ENCODE data around the gene MAPK1.
"Not testable (repeated sequence)": the region's sequence is repeated elsewhere in the genome, so short reads cannot be mapped to it uniquely, and the experiment has no call there.

Gene MAPK1

DNA sequence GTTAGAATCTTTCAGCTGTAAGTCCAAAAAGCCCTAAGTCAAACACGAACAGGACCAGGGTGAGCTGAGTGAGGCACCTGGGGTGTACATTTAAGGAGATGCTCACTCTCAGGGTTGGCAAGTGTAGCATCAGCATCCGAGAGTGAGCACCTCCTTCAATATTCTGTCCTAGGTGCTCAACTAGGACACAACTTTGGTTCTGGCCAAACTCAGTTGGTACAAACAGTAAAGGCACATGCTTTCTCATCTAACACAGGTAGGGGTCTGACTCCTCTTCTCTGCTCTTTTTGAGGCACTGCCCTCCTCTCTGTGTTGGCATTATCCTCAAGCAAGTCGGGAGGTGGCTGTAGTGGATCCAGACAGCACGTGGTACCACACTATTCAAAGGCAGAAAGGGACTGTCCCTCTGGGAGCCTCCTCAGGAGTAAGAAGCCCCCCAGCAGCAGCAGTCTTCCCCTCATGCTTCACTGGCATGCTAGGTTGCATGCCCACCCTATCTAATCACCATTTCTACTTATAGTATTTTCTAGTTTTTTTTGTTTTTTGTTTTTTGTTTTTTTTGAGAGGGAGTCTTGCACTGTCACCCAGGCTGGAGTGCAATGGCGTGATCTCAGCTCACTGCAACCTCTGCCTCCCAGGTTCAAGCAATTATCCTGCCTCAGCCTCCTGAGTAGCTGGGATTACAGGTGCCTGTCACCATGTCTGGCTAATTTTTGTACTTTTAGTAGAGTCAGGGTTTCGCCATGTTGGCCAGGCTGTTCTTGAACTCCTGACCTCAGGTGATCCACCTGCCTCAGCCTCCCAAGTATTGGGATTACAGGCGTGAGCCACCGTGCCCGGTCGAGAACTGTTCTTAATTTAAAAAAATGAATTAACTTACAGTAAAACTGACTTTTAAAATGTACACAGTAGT lies 14.7 kb upstream of the MAPK1 start:
- TF ChIP-seq, protein P1, sequence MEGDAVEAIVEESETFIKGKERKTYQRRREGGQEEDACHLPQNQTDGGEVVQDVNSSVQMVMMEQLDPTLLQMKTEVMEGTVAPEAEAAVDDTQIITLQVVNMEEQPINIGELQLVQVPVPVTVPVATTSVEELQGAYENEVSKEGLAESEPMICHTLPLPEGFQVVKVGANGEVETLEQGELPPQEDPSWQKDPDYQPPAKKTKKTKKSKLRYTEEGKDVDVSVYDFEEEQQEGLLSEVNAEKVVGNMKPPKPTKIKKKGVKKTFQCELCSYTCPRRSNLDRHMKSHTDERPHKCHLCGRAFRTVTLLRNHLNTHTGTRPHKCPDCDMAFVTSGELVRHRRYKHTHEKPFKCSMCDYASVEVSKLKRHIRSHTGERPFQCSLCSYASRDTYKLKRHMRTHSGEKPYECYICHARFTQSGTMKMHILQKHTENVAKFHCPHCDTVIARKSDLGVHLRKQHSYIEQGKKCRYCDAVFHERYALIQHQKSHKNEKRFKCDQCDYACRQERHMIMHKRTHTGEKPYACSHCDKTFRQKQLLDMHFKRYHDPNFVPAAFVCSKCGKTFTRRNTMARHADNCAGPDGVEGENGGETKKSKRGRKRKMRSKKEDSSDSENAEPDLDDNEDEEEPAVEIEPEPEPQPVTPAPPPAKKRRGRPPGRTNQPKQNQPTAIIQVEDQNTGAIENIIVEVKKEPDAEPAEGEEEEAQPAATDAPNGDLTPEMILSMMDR (IDR thresholded peaks at IDR 0.05; ENCODE audit: insufficient read depth, low read length, missing control alignments) = no peak
- ChIA-PET CTCF (no interaction called here), POLR2A (no interaction called here)
- H3K4me3 ChIP-seq (ENCODE audit: low read depth, low read length) = no peak overlapping the region
- DNase-seq (ENCODE audit: low read depth, low spot score) = no peak

DNA sequence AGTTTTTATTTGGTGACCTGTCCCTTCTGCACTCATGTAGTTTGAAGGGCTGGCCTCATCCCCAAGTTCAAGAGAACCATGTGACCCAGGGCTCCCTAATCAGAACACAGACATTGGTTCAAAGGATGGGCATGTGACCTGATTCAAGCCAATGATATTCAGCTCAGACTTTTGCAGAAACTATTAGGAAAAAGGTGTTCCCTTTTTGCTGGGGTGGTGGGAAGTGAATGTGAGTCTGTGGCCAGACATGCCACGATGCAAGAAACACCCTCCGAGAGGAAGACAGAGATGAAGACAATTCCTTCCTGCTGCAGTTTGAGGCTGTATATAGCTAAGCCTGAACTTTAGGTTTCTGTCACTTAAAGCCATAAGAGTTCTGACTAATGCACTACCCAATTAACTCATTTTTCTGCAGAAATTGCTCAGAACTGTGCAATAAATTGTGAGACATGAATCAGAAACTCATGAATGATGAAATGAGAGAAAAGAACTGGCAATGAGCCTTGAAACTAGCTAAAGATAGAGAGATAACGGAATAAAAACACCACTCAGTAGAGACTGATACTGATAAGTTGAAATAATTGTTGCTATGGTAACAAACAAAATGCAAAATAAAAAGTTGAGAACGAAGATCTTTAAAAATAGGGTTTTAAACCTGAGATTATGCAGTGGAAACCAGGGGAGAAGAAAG lies 9.2 kb upstream of the MAPK1 start:
- POLR2A ChIA-PET = interaction anchor here (1.0 to 1.3 kb wide), 2 partner anchors 9 to 141 kb away, joined by 3 to 5 read pairs; partner anchors contain the start of genes MAPK1 and YPEL1
- peak; percentile 40 for DNase-seq (ENCODE audit: low read depth, low spot score)
- no peak overlapping the region for H3K4me3 ChIP-seq (ENCODE audit: low read depth, low read length)
- CTCF ChIA-PET = no interaction called here
- TF ChIP-seq, protein P1 (IDR thresholded peaks at IDR 0.05; ENCODE audit: insufficient read depth, low read length, missing control alignments) = no peak

DNA sequence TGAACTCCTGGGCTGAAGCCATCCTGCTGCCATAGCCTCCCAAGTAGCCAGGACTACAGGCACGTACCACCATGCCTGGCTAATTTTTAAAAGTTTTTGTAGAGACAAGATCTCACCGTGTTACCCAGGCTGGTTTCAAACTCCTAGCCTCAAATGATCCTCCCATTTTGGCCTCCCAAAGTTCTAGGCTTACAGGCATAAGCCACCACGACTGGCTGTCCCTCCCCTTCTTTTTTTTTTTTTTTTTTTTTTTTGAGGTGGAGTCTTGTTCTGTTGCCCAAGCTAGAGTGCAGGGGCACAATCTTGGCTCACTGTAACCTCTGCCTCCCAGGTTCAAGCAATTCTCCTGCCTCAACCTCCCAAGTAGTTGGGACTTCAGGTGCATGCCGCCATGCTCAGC lies 7.5 kb upstream of the MAPK1 start:
- H3K4me3 ChIP-seq (ENCODE audit: low read depth, low read length); POLR2A ChIA-PET; CTCF ChIA-PET; DNase-seq (ENCODE audit: low read depth, low spot score): not testable (repeated sequence)

DNA sequence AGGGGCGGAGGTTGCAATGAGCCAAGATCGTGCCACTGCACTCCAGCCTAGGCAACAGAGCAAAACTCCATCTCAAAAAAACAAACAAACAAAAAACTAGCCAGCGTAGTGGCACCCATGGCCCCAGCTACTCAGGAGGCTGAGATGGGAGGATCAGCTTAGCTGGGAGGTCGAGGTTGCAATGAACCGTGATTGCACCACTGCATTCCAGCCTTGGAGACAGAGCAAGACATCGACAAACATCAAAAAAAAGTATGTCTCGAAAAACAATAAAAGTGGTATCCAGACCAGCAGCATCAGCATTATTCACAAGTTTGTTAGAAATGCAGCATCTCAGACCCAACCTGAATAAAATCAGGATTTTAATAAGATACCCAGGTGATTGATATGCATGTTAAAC lies 6.2 kb upstream of the MAPK1 start:
- H3K4me3 ChIP-seq (ENCODE audit: low read depth, low read length) = no peak overlapping the region
- POLR2A ChIA-PET = no interaction called here
- CTCF ChIA-PET = no interaction called here
- no peak for DNase-seq (ENCODE audit: low read depth, low spot score)
- TF ChIP-seq, protein P1 (IDR thresholded peaks at IDR 0.05; ENCODE audit: insufficient read depth, low read length, missing control alignments) = no peak

DNA sequence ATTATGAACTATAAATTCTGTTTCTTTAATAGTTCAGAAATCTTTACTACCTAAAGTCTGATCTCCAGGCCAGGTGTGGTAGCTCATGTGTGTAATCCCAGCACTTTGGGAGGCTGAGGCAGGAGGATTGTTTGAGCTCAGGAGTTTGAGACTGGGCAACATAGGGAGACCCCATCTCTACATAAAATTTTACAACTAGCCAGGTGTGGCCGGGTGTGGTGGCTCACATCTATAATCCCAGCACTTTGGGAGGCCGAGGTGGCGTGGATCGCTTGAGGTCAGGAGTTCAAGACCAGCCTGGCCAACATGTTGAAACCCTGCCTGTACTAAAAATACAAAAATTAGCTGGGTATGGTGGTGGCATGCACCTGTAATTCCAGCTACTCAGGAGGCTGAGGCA lies 5.3 kb upstream of the MAPK1 start:
- H3K4me3 ChIP-seq (ENCODE audit: low read depth, low read length); CTCF ChIA-PET; DNase-seq (ENCODE audit: low read depth, low spot score); POLR2A ChIA-PET: not testable (repeated sequence)

DNA sequence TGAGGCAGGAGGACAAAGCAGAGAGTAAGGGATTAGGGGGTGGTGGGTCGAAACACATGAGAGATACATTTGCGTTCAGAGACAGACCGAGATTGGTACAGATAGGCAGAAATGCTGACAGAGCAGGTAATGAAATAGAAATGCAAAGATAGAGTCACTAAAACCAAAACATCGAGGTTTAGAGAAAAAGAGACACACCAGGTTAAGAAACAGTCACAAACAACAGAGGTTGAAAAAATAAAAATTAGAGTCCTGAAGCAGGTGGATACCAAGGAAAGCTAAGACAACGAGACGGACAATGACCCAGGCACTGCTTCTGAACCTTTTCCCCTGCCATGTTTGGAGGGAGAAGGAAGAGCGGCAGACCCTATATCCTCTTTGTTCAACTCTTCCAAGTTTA lies 1.2 kb upstream of the MAPK1 start:
- DNase-seq (ENCODE audit: low read depth, low spot score) = no peak
- H3K4me3 ChIP-seq (ENCODE audit: low read depth, low read length) = no peak overlapping the region
- ChIA-PET POLR2A (no interaction called here), CTCF (no interaction called here)
- TF ChIP-seq, protein P1 (IDR thresholded peaks at IDR 0.05; ENCODE audit: insufficient read depth, low read length, missing control alignments) = no peak

DNA sequence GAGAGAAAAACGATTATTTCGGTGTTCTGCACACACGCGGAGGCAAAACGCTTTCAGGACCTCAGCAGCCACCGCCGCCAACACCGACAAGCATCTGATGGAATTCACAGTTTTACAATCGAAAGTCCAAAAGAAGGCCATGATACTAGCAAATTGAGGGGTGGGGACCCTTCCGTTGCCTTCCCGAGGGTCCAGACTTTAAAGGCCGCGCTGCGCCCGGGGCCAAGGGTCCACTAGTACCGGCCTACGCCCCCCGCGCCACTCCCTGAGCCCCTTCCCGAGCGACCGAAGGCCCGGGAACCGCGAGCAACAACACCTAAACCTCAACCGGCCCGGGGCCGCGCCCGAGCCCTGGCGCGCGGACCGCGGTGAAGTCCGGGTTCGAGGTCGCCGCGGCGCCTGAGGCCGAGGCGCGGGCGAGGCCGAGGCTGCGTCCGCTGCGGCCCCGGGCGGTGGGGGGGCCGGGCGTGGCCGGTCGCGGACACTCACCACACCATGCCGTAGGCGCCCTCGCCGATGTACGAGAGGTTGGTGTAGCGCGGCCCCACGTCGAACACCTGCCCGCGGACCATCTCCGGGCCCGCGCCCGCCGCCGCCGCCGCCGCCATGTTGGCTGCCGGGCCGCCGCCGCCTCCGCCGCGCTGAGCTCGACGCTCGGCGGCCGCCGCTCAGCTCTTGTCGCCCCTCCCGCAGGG lies 465 bp downstream of the MAPK1 start:
- CTCF ChIA-PET = interaction anchor here (0.9 to 1.6 kb wide), 3 partner anchors 12 to 72 kb away, joined by 3 to 6 read pairs (median 3); no protein-coding TSS in a partner anchor
- POLR2A ChIA-PET = interaction anchor here (0.7 kb wide), 1 partner anchor 10 kb away, joined by 5 read pairs; no protein-coding TSS in a partner anchor
- DNase-seq (ENCODE audit: low read depth, low spot score) = no peak
- peak overlapping the region; percentile 84 for H3K4me3 ChIP-seq (ENCODE audit: low read depth, low read length)
- TF ChIP-seq, protein P1 (IDR thresholded peaks at IDR 0.05; ENCODE audit: insufficient read depth, low read length, missing control alignments) = no peak

Measured in AG04449 (cell line).